KG1 (cell line): ENCODE data around the gene DLG2.
"Not testable (repeated sequence)": the region's sequence is repeated elsewhere in the genome, so short reads cannot be mapped to it uniquely, and the experiment has no call there.

ENCODE experiments used
- DNase-seq: peaks from one replicate; lab custom pipeline; 2025; lab: John Stamatoyannopoulos, UW

DLG2 gene

GRCh38 chr11:84355911-84356310 is 1271.2 kb downstream of the DLG2 start:
- DNase-seq, result no peak

GRCh38 chr11:84345597-84345996 is 1281.5 kb downstream of the DLG2 start:
- DNase-seq, result no peak

DNA sequence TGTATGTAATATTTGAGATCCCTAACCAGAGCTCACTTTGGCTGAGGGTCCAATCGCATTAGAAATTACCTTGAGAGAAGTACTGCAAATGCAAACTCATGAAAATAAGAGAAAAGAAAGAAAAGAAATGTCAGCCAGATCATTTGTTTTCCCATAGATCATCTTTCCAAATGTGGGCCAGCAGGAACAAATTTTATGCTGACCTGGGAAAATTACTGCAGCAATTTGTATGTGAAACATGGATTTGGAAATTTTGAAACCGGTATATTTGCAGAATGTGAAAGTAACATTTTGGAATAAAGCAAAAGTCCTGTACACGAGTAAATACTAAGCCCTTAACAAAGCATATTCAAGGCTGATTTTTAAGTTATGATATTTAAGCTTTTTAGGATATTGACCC is 1282.1 kb downstream of the DLG2 start:
- DNase-seq, result no peak

- no peak for DNase-seq
Measured at GRCh38 chr11:84339796-84340195, 1287.3 kb downstream of the DLG2 start.

DNA sequence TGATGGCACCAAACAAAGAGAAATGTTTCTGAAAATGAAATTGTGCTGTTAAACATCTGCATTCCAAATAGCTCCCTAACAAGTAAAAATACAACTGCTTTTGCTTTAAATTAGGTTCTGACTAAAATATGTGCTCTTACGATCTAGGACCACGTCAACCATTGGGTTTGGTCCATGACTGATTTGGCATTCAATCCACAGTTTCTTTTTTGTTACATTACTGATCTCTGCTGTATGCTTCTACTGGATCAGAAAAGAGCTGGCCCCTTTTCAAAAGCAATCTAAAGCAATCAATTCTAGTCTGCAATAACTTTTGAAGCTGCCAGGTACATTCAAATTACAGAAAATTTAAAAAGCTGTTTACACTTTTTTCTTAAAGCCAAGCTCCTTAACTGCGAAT is 1293.9 kb downstream of the DLG2 start:
- DNase-seq, result no peak

GRCh38 chr11:84322211-84322610 is 1304.9 kb downstream of the DLG2 start:
- DNase-seq, result no peak

DNA sequence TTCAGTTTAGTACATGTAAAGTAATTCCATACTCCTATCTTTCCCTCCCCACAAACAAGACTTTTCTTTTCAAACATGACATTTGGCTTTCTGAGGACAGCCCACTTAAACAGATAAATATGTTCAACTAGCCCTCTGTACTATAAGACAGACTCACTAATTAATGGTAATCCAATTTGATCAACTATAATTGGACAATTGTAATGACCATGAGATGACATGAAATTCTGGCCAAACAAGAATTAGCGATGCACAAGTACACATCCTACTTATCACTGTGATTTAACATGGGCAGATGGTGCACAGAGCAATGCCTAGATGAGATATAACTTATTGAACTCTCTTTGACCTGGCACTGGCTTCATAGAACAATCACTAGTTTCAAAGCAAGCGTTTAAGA is 1307.3 kb downstream of the DLG2 start:
- DNase-seq, result no peak

- DNase-seq, result no peak
Measured at GRCh38 chr11:84316866-84317555, 1310.1 kb downstream of the DLG2 start.

- no peak for DNase-seq
Measured at GRCh38 chr11:84313830-84314359, 1313.2 kb downstream of the DLG2 start.

GRCh38 chr11:84310268-84310667 is 1316.9 kb downstream of the DLG2 start:
- DNase-seq, result no peak

DNA sequence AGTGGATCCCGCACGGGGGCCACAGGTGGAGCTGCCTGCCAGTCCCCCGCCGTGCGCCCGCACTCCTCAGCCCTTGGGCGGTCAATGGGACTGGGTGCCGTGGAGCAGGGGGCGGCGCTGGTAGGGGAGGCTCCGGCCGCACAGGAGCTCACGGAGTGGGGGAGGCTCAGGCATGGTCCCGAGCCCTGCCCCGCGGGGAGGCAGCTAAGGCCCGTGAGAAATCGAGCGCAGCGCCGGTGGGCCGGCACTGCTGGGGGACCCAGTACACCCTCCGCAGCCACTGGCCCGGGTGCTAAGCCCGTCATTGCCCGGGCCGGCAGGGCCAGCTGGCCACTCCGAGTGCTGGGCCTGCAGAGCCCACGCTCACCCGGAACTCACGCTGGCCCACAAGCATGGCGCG is 1318.7 kb downstream of the DLG2 start:
- not testable (repeated sequence) for DNase-seq

DNA sequence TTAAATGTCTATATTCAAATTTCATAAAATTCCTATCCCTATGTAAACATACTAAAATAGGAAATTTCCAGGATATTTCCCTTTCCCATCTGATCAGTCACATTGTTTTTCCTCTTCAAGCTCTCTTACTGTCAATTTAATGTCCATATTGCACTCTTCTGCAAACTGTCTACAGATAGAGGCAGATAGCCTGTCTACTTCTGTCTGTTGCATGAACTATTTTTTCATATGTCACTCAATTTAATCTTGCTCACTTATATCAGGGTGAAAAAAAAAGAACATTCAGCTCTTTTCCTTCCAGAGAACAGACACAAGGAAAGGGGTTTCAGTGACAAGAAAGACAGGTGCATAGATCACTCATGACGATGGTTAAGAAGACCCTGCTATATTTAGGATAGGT is 1327.1 kb downstream of the DLG2 start:
- no peak for DNase-seq

DNA sequence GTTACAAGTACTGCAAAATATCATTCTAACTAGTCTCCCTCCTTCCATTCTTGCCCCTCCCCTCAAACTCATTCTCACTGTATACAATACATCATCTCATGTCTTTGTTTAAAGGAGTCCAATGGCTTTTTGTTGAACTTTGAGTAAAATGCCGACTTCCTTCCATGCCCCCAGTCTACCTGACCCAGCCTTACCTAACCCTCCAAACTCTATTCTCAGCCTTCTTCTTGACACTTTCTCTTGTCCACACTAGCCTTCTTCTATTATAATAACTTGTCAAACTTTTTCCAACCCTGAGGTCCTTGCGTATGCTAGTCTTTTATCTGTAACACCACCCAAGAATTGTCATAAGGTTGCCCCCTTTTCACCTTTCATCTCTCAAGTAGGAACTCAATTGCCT is 1329.6 kb downstream of the DLG2 start:
- DNase-seq, result no peak

- no peak for DNase-seq
Measured at GRCh38 chr11:84295815-84296214, 1331.3 kb downstream of the DLG2 start.

DNA sequence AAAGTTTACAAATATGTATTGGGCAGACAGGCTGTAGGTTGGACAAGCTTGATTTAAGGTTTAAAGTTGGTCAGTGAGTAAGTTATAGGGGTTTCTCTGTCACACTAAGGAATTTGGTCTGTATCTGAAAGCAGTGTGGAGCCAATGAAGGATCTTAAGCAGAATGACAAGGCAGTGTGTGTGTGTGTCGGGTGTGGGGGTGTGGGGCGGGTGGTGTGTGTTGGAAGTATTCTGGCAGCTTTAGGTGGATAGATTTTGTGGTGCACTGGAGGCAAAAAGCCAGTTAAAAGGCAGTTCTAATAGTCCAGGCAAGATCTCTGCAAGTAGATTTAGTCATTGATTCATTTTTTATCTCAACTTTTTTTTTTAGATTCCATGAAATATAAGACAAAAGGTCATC is 1334.2 kb downstream of the DLG2 start:
- no peak for DNase-seq

- DNase-seq, result no peak
Measured at GRCh38 chr11:84292006-84292405, 1335.1 kb downstream of the DLG2 start.

- DNase-seq, result no peak
Measured at GRCh38 chr11:84290647-84291046, 1336.5 kb downstream of the DLG2 start.

GRCh38 chr11:84289381-84289906 is 1337.7 kb downstream of the DLG2 start:
- DNase-seq, result no peak

- DNase-seq, result no peak
Measured at GRCh38 chr11:84273541-84273940, 1353.6 kb downstream of the DLG2 start.

DNA sequence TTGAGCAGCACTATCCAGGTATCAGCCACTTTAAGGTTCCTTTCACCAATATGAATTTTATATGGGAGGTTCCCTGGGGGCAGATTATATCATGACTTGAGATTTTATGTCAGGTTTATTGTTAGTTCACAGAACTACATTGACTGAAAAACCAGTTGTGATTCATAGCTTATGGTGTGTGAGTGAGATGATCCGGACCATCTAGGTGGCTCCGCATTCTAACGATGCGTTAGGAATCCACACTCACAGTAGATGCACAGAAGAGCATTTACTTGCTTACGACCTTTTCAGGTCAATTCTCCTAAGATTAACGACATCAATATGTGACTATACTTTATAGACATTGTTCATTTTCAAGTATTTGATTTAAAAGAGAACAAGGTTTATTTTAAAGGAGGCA is 1356.7 kb downstream of the DLG2 start:
- DNase-seq, result no peak

- DNase-seq, result no peak
Measured at GRCh38 chr11:84264066-84264465, 1363.1 kb downstream of the DLG2 start.

DNA sequence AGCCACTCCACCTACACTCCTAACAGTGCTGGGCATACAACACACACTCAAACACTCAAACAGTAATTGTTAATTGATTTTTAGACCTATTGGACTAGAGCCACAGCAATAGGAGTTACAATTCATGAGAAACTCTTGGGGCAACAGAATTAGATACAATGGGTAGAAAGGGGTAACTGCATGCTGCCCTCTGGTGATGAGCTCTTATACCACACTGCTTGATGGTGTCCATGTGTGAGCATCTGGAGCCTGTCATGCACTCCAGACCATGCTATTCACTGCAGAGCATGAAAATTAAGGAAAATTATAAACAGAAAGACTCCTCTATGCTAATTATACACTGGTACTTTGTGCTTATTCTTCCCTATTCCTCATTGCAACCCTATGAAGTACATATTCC is 1365.4 kb downstream of the DLG2 start:
- no peak for DNase-seq

GRCh38 chr11:84260862-84261261 is 1366.3 kb downstream of the DLG2 start:
- DNase-seq, result no peak

- no peak for DNase-seq
Measured at GRCh38 chr11:84256618-84257017, 1370.5 kb downstream of the DLG2 start.
